Activated CD4-positive, alpha-beta T cell treated with anti-CD3 and anti-CD28 coated beads, Interleukin-2, amount 10 ng/mL, durations not matched to agents 7 days and 5 days (primary cell): Measurements from ENCODE around the gene DLGAP1. TPM values are rescaled to one million over a fixed set of nuclear protein-coding genes. Genes with fewer than 3 reads are reported as not detected.

Experiments used
- CTCF ChIA-PET: fragments of 350-600 bp; sonication (Branson Sonifier 250); formaldehyde crosslinking; loops from one replicate; lab custom pipeline; 2021; ENCODE audit warnings: antibody characterized with exemption; lab: Charles Lee
- POLR2A ChIA-PET: fragments of 350-600 bp; sonication (Branson Sonifier 250); formaldehyde crosslinking; loops from one replicate; lab custom pipeline; 2021; ENCODE audit warnings: antibody characterized with exemption; lab: Charles Lee
- DNase-seq: peaks from one replicate; pipeline ENCODE4 v3.0.0-alpha.2; 2020
- H3K27ac Mint-ChIP-seq: one replicate; pipeline ENCODE4 v1.8.0; 2021; ENCODE audit warnings: mild to moderate bottlenecking, moderate library complexity, mixed read lengths
- H3K27me3 Mint-ChIP-seq: one replicate; pipeline ENCODE4 v1.8.0; 2021; ENCODE audit warnings: mixed read lengths
- H3K36me3 Mint-ChIP-seq: one replicate; pipeline ENCODE4 v1.8.0; 2021; ENCODE audit warnings: low read depth, mixed read lengths
- H3K4me1 Mint-ChIP-seq: one replicate; pipeline ENCODE4 v1.8.0; 2021; ENCODE audit warnings: mixed read lengths
- H3K4me3 Mint-ChIP-seq: one replicate; pipeline ENCODE4 v1.8.0; 2021; ENCODE audit warnings: mild to moderate bottlenecking, moderate library complexity, mixed read lengths
- H3K9me3 Mint-ChIP-seq: one replicate; pipeline ENCODE4 v1.8.0; 2021; ENCODE audit warnings: mixed read lengths
- total RNA-seq, 2 experiments: library from RNA; stranded (reverse); gene quantifications; one replicate each; pipeline ENCODE4 v1.2.3, GENCODE V29; 2021

Gene DLGAP1
- total RNA-seq, 2 experiments from 2014 or later = 0.10 TPM; not detected in 1

GRCh38 chr18:4102901-4103300 is 352.2 kb downstream of the DLGAP1 start:
- Mint-ChIP-seq H3K27me3 (no peaks in the 10 kb centered on the region), H3K4me3 (no peak overlapping the region), H3K36me3 (no peaks in the 10 kb centered on the region), H3K4me1 (no peaks in the 10 kb centered on the region), H3K27ac (no peak overlapping the region), H3K9me3 (no peaks in the 10 kb centered on the region)
- no peak for DNase-seq
- POLR2A ChIA-PET = no interaction called here
- CTCF ChIA-PET = no interaction called here

- ChIA-PET POLR2A (no interaction called here), CTCF (no interaction called here)
- no peaks in the 10 kb centered on the region for H3K4me1 Mint-ChIP-seq
- no peak overlapping the region for H3K27ac Mint-ChIP-seq
- H3K4me3 Mint-ChIP-seq = no peak overlapping the region
- H3K27me3 Mint-ChIP-seq = peaks cover 2% of the 10 kb centered on the region
- no peak for DNase-seq
- no peaks in the 10 kb centered on the region for H3K36me3 Mint-ChIP-seq
- no peaks in the 10 kb centered on the region for H3K9me3 Mint-ChIP-seq
Observed at GRCh38 chr18:4101009-4101408, 354.1 kb downstream of the DLGAP1 start.

GRCh38 chr18:4096486-4096885 is 358.6 kb downstream of the DLGAP1 start:
- Mint-ChIP-seq H3K36me3 (no peaks in the 10 kb centered on the region), H3K9me3 (no peaks in the 10 kb centered on the region), H3K27me3 (peaks cover 2% of the 10 kb centered on the region), H3K4me3 (no peak overlapping the region), H3K4me1 (no peaks in the 10 kb centered on the region), H3K27ac (no peak overlapping the region)
- DNase-seq = no peak
- ChIA-PET POLR2A (no interaction called here), CTCF (interaction anchor here (0.7 to 2.0 kb wide), 2 partner anchors 10 to 20 kb away, joined by 4 to 8 read pairs; no protein-coding TSS in a partner anchor)

- Mint-ChIP-seq H3K27me3 (peaks cover 2% of the 10 kb centered on the region), H3K4me3 (no peak overlapping the region), H3K4me1 (no peaks in the 10 kb centered on the region), H3K27ac (no peak overlapping the region), H3K9me3 (no peaks in the 10 kb centered on the region), H3K36me3 (no peaks in the 10 kb centered on the region)
- CTCF ChIA-PET = no interaction called here
- POLR2A ChIA-PET = no interaction called here
- no peak for DNase-seq
Observed at GRCh38 chr18:4093676-4094075, 361.4 kb downstream of the DLGAP1 start.

GRCh38 chr18:4084382-4084900 is 370.7 kb downstream of the DLGAP1 start:
- ChIA-PET CTCF (no interaction called here), POLR2A (no interaction called here)
- Mint-ChIP-seq H3K27ac (no peak overlapping the region), H3K27me3 (no peaks in the 10 kb centered on the region), H3K36me3 (no peaks in the 10 kb centered on the region), H3K9me3 (peaks cover 2% of the 10 kb centered on the region), H3K4me1 (no peaks in the 10 kb centered on the region), H3K4me3 (no peak overlapping the region)
- DNase-seq = no peak

GRCh38 chr18:4078246-4078645 is 376.9 kb downstream of the DLGAP1 start:
- H3K4me1 Mint-ChIP-seq = no peaks in the 10 kb centered on the region
- ChIA-PET CTCF (no interaction called here), POLR2A (no interaction called here)
- no peaks in the 10 kb centered on the region for H3K36me3 Mint-ChIP-seq
- H3K27me3 Mint-ChIP-seq = peaks cover 5% of the 10 kb centered on the region
- H3K4me3 Mint-ChIP-seq = no peak overlapping the region
- H3K27ac Mint-ChIP-seq = no peak overlapping the region
- H3K9me3 Mint-ChIP-seq = no peaks in the 10 kb centered on the region
- no peak for DNase-seq

- ChIA-PET CTCF (no interaction called here), POLR2A (no interaction called here)
- DNase-seq = no peak
- Mint-ChIP-seq H3K27me3 (peaks cover 6% of the 10 kb centered on the region), H3K4me3 (no peak overlapping the region), H3K27ac (no peak overlapping the region), H3K36me3 (no peaks in the 10 kb centered on the region), H3K9me3 (no peaks in the 10 kb centered on the region), H3K4me1 (no peaks in the 10 kb centered on the region)
Observed at GRCh38 chr18:4077721-4078120, 377.4 kb downstream of the DLGAP1 start.

GRCh38 chr18:4077204-4077603 is 377.9 kb downstream of the DLGAP1 start:
- ChIA-PET CTCF (no interaction called here), POLR2A (no interaction called here)
- no peaks in the 10 kb centered on the region for H3K36me3 Mint-ChIP-seq
- DNase-seq = no peak
- no peak overlapping the region for H3K4me3 Mint-ChIP-seq
- peaks cover 6% of the 10 kb centered on the region for H3K27me3 Mint-ChIP-seq
- no peaks in the 10 kb centered on the region for H3K4me1 Mint-ChIP-seq
- H3K27ac Mint-ChIP-seq = no peak overlapping the region
- no peaks in the 10 kb centered on the region for H3K9me3 Mint-ChIP-seq

GRCh38 chr18:4074647-4075046 is 380.5 kb downstream of the DLGAP1 start:
- Mint-ChIP-seq H3K27me3 (peaks cover 6% of the 10 kb centered on the region), H3K9me3 (no peaks in the 10 kb centered on the region), H3K27ac (no peak overlapping the region), H3K4me3 (no peak overlapping the region), H3K36me3 (no peaks in the 10 kb centered on the region), H3K4me1 (no peaks in the 10 kb centered on the region)
- CTCF ChIA-PET = no interaction called here
- no peak for DNase-seq
- POLR2A ChIA-PET = no interaction called here

- H3K27me3 Mint-ChIP-seq = peaks cover 2% of the 10 kb centered on the region
- no peaks in the 10 kb centered on the region for H3K36me3 Mint-ChIP-seq
- no peaks in the 10 kb centered on the region for H3K4me1 Mint-ChIP-seq
- H3K27ac Mint-ChIP-seq = no peak overlapping the region
- ChIA-PET POLR2A (no interaction called here), CTCF (interaction anchor here (1.0 kb wide), 1 partner anchor 297 kb away, joined by 3 read pairs; no protein-coding TSS in a partner anchor)
- H3K4me3 Mint-ChIP-seq = no peak overlapping the region
- H3K9me3 Mint-ChIP-seq = no peaks in the 10 kb centered on the region
- no peak for DNase-seq
Observed at GRCh38 chr18:4069183-4069582, 385.9 kb downstream of the DLGAP1 start.

GRCh38 chr18:4068552-4069158 is 386.5 kb downstream of the DLGAP1 start:
- peak; percentile 48 for DNase-seq
- H3K36me3 Mint-ChIP-seq = no peaks in the 10 kb centered on the region
- no peaks in the 10 kb centered on the region for H3K9me3 Mint-ChIP-seq
- POLR2A ChIA-PET = no interaction called here
- no peak overlapping the region for H3K27ac Mint-ChIP-seq
- H3K4me3 Mint-ChIP-seq = no peak overlapping the region
- peaks cover 2% of the 10 kb centered on the region for H3K27me3 Mint-ChIP-seq
- no peaks in the 10 kb centered on the region for H3K4me1 Mint-ChIP-seq
- CTCF ChIA-PET = interaction anchor here (1.0 kb wide), 1 partner anchor 297 kb away, joined by 3 read pairs; no protein-coding TSS in a partner anchor

- H3K4me1 Mint-ChIP-seq = no peaks in the 10 kb centered on the region
- peaks cover 13% of the 10 kb centered on the region for H3K9me3 Mint-ChIP-seq
- H3K36me3 Mint-ChIP-seq = no peaks in the 10 kb centered on the region
- POLR2A ChIA-PET = no interaction called here
- no peak overlapping the region for H3K4me3 Mint-ChIP-seq
- DNase-seq = no peak
- CTCF ChIA-PET = no interaction called here
- H3K27ac Mint-ChIP-seq = no peak overlapping the region
- H3K27me3 Mint-ChIP-seq = no peaks in the 10 kb centered on the region
Observed at GRCh38 chr18:4063545-4063944, 391.6 kb downstream of the DLGAP1 start.

GRCh38 chr18:4060427-4061281 is 394.5 kb downstream of the DLGAP1 start:
- Mint-ChIP-seq H3K36me3 (no peaks in the 10 kb centered on the region), H3K27me3 (no peaks in the 10 kb centered on the region), H3K4me1 (no peaks in the 10 kb centered on the region), H3K4me3 (no peak overlapping the region), H3K9me3 (peaks cover 13% of the 10 kb centered on the region), H3K27ac (no peak overlapping the region)
- CTCF ChIA-PET = no interaction called here
- no peak for DNase-seq
- POLR2A ChIA-PET = no interaction called here
